ENCODE measurements around the gene ELN. TPM values are rescaled to one million over a fixed set of nuclear protein-coding genes. Genes with fewer than 3 reads are reported as not detected.

The ELN gene
- total and polyA plus RNA-seq, 2 donors (not counting 3 experiments of a cell fraction or from before 2014, with no cell fraction given), result 1.7 to 2.6 TPM

DNA sequence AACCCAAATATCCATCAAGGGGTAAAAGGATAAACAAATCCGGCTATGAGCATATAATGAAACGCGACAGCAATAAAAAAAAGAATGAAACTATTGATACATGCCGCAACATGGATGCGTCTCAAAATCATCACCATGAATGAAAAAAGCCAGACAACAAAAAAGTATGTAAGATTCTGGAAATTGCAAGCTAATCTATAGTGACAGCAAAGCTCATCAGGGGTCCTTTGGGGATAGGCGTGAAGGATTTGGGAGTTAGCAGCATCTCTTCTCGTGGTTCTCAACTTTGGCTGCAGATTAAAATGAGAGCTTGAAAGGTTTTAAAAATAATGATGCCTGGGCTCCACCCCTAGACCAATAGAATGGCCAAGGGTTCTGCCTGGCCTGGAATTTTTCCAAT, 46.0 kb upstream of the ELN start:
- Histone ChIP-seq H3K9ac (replicated peaks; ENCODE audit: extremely low read depth, insufficient read depth, low read length) (no peak overlapping the region), H3K9me3 (replicated peaks; ENCODE audit: control insufficient read depth, insufficient read depth, low read length) (no peaks in the 10 kb centered on the region), H3K4me2 (ENCODE audit: insufficient read depth, low read length) (no peak overlapping the region), H3K36me3 (ENCODE audit: control insufficient read depth in 2 of 2, extremely low read depth in 1 of 2, insufficient read depth in 2 of 2, low read length in 2 of 2) (no peaks in the 10 kb centered on the region), H3K79me2 (ENCODE audit: control insufficient read depth, insufficient read depth, low read length) (no peaks in the 10 kb centered on the region), H3K9me1 (replicated peaks; ENCODE audit: control insufficient read depth, extremely low read depth, insufficient read depth, low read length) (no peaks in the 10 kb centered on the region), H3K27ac (ENCODE audit: insufficient read depth, low read depth, low read length) (no peak overlapping the region), H3K4me1 (ENCODE audit: control insufficient read depth, extremely low read depth, insufficient read depth, low read length) (no peaks in the 10 kb centered on the region), H3K27me3 (ENCODE audit: control insufficient read depth in 2 of 2, insufficient read depth in 2 of 2, low read length in 2 of 2) (no peaks in the 10 kb centered on the region), H4K20me1 (replicated peaks; ENCODE audit: control insufficient read depth, extremely low read depth, insufficient read depth, low read length) (no peaks in the 10 kb centered on the region), H2AFZ (ENCODE audit: low read depth, low read length) (no peak overlapping the region), H3K4me3 (replicated peaks in 1 of 3; ENCODE audit: insufficient read depth in 1 of 3, low read depth in 1 of 3, low read length in 3 of 3) (no peak overlapping the region)
- FAIRE-seq, result no peak
- TF ChIP-seq FOS (IDR thresholded peaks at IDR 0.05; ENCODE audit: borderline replicate concordance, insufficient read depth, low read length) (no peak), EZH2 (IDR thresholded peaks at IDR 0.05; ENCODE audit: borderline replicate concordance, low read depth, low read length, severe bottlenecking) (no peak), GATA2 (IDR thresholded peaks at IDR 0.05; ENCODE audit: insufficient read depth, insufficient read length, low read depth, low read length) (no peak), POLR2A (IDR thresholded peaks at IDR 0.05; ENCODE audit: low read depth, low read length) (no peak), MYC (IDR thresholded peaks at IDR 0.05; ENCODE audit: low read depth, low read length) (no peak)
- TF ChIP-seq, protein P1, sequence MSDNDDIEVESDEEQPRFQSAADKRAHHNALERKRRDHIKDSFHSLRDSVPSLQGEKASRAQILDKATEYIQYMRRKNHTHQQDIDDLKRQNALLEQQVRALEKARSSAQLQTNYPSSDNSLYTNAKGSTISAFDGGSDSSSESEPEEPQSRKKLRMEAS (IDR thresholded peaks at IDR 0.05; ENCODE audit: insufficient read depth, insufficient read length), result no peak
- TF ChIP-seq, protein P2, sequence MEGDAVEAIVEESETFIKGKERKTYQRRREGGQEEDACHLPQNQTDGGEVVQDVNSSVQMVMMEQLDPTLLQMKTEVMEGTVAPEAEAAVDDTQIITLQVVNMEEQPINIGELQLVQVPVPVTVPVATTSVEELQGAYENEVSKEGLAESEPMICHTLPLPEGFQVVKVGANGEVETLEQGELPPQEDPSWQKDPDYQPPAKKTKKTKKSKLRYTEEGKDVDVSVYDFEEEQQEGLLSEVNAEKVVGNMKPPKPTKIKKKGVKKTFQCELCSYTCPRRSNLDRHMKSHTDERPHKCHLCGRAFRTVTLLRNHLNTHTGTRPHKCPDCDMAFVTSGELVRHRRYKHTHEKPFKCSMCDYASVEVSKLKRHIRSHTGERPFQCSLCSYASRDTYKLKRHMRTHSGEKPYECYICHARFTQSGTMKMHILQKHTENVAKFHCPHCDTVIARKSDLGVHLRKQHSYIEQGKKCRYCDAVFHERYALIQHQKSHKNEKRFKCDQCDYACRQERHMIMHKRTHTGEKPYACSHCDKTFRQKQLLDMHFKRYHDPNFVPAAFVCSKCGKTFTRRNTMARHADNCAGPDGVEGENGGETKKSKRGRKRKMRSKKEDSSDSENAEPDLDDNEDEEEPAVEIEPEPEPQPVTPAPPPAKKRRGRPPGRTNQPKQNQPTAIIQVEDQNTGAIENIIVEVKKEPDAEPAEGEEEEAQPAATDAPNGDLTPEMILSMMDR (IDR thresholded peaks at IDR 0.05; ENCODE audit: extremely low read depth in 1 of 2, insufficient read depth in 1 of 2, low read depth in 1 of 2, low read length in 2 of 2), result no peak
- no TSS peak for BruUV-seq (replicated peaks)
- no peak for DNase-seq (ENCODE audit: low read depth, low spot score)
- ChIA-PET POLR2A (no interaction called here), CTCF (no interaction called here)
- dilution Hi-C loops (cut with MboI; ENCODE audit: extremely low pct_ligation_motif_present, low sequenced_read_pairs), result no loop called here
- intact Hi-C loops (cut with micrococcal nuclease), result no loop called here

Measured in endothelial cell of umbilical vein (primary cell).